ENCODE measurements around the gene SLC35G2. TPM values are rescaled to one million over a fixed set of nuclear protein-coding genes. Genes with fewer than 3 reads are reported as not detected.

SLC35G2 gene
- total and polyA plus RNA-seq, 2 of the 4 experiments (the other 2 are of a cell fraction): 6.6 to 7.0 TPM

DNA sequence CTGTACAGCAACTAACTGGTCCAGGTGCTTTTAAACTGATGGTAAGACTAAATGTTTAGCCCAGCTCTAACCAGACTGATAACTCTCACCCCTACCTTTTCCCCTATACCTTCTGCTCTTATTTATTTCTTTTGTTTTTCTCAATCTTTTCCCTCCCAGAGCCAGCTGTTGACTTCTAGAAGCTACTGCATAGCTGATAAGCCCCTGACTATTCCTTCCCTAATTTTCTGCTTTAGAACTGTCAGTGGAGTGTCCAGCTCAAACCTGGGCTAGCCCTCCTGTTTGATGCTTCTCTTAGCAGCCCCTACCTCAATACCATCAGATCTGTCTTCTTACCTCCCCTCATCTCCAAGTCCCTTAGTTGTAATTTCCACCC, 20.6 kb downstream of the SLC35G2 start:
- Histone ChIP-seq H2AFZ (replicated peaks; ENCODE audit: low read length, poor library complexity) (no peak overlapping the region), H3K9me3 (ENCODE audit: control insufficient read depth, insufficient read depth, low read length) (no peaks in the 10 kb centered on the region), H2BK20ac (ENCODE audit: low read depth, low read length) (no peak overlapping the region; the same call in 1 of the 2 replicates), H3K56ac (ENCODE audit: extremely low read depth, insufficient read depth, low read length) (no peak overlapping the region), H3K27ac (ENCODE audit: insufficient read depth, low read length) (no peak overlapping the region), H2BK15ac (ENCODE audit: low read depth, low read length) (no peak overlapping the region), H4K8ac (ENCODE audit: low read depth in 2 of 2, low read length in 2 of 2) (0 out of 4 replicates have a peak overlapping the region, but pooled peaks of 1 of the 2 experiments have one; percentile 15), H3K14ac (replicated peaks; ENCODE audit: low read depth, low read length) (peak overlapping the region; percentile 31; the same call in 1 of the 2 replicates), H3K79me1 (ENCODE audit: low read depth in 1 of 2, low read length in 2 of 2) (peaks cover 28 to 47% of the 10 kb centered on the region in 2 experiments), H3K18ac (ENCODE audit: low read depth, low read length) (peak overlapping the region; percentile 70; the same call in 1 of the 2 replicates), H2BK5ac (ENCODE audit: low read depth, low read length, poor library complexity, severe bottlenecking) (peak overlapping the region; percentile 19), H4K20me1 (ENCODE audit: insufficient read depth, low read length) (no peaks in the 10 kb centered on the region), H3K36me3 (ENCODE audit: control insufficient read depth, insufficient read depth, low read length) (no peaks in the 10 kb centered on the region), H3K27me3 (ENCODE audit: control insufficient read depth, insufficient read depth, low read length) (no peaks in the 10 kb centered on the region), H3K4me2 (ENCODE audit: low read depth, low read length) (no peak overlapping the region), H2BK120ac (ENCODE audit: low read depth, low read length) (peak overlapping the region; percentile 5; the same call in 1 of the 2 replicates), H3K4me3 (ENCODE audit: insufficient read depth, low read depth, low read length) (no peak overlapping the region), H4K91ac (ENCODE audit: insufficient read depth, low read depth, low read length) (no peak overlapping the region), H2AK5ac (ENCODE audit: low read depth, low read length) (peak overlapping the region; percentile 23; the same call in 1 of the 2 replicates), H4K5ac (ENCODE audit: low read depth, low read length) (peak overlapping the region; percentile 68; the same call in 1 of the 2 replicates), H2AK9ac (replicated peaks; ENCODE audit: low read depth, low read length, poor library complexity) (no peak overlapping the region), H3K9ac (ENCODE audit: low read depth, low read length) (no peak overlapping the region), H3K23ac (ENCODE audit: low read depth, low read length) (peak overlapping the region; percentile 39; the same call in 1 of the 2 replicates), H3K4ac (ENCODE audit: low read depth, low read length) (peak overlapping the region; percentile 34; the same call in 1 of the 2 replicates), H3K4me1 (ENCODE audit: control insufficient read depth, insufficient read depth, low read length) (peaks cover 20% of the 10 kb centered on the region), H3K9me1 (ENCODE audit: insufficient read depth, low read length) (peaks cover 6% of the 10 kb centered on the region; the same call in 1 of the 2 replicates)
- ATAC-seq (ENCODE audit: low read depth) (no peak), DNase-seq (no peak)
- no TSS peak for BruUV-seq (replicated peaks)
- TF ChIP-seq SMC3 (IDR thresholded peaks at IDR 0.05; ENCODE audit: low read depth, low read length): no peak
- TF ChIP-seq, protein P1, sequence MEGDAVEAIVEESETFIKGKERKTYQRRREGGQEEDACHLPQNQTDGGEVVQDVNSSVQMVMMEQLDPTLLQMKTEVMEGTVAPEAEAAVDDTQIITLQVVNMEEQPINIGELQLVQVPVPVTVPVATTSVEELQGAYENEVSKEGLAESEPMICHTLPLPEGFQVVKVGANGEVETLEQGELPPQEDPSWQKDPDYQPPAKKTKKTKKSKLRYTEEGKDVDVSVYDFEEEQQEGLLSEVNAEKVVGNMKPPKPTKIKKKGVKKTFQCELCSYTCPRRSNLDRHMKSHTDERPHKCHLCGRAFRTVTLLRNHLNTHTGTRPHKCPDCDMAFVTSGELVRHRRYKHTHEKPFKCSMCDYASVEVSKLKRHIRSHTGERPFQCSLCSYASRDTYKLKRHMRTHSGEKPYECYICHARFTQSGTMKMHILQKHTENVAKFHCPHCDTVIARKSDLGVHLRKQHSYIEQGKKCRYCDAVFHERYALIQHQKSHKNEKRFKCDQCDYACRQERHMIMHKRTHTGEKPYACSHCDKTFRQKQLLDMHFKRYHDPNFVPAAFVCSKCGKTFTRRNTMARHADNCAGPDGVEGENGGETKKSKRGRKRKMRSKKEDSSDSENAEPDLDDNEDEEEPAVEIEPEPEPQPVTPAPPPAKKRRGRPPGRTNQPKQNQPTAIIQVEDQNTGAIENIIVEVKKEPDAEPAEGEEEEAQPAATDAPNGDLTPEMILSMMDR (conservative IDR thresholded peaks at IDR 0.05; ENCODE audit: low read depth, low read length): no peak
- TF ChIP-seq CHD1 (IDR thresholded peaks at IDR 0.05; ENCODE audit: low read depth, low read length): no peak
- TF ChIP-seq RCOR1 (IDR thresholded peaks at IDR 0.05; ENCODE audit: insufficient replicate concordance, low read length): no peak
- no peak for TF ChIP-seq BHLHE40 (IDR thresholded peaks at IDR 0.05; ENCODE audit: low read depth, low read length)
- no peak for TF ChIP-seq ELK1 (IDR thresholded peaks at IDR 0.05; ENCODE audit: borderline replicate concordance, low read depth, low read length)
- TF ChIP-seq MAFK (IDR thresholded peaks at IDR 0.05; ENCODE audit: low read depth, low read length): no peak
- TF ChIP-seq RAD21 (IDR thresholded peaks at IDR 0.05; ENCODE audit: low read length): no peak
- TF ChIP-seq NFE2L2 (IDR thresholded peaks at IDR 0.05; ENCODE audit: low read depth, low read length): no peak
- in situ Hi-C loops (cut with MboI; ENCODE audit: low sequenced_read_pairs): no loop called here
- ChIA-PET CTCF (interaction anchor here (0.7 to 1.0 kb wide), 2 partner anchors 52 to 118 kb away, joined by 3 to 4 read pairs; partner anchors contain the start of gene IL20RB), POLR2A (ENCODE audit: unreplicated experiment) (no interaction called here)
- intact Hi-C loops (cut with micrococcal nuclease): no loop called here
- dilution Hi-C loops (cut with HindIII; ENCODE audit: low sequenced_read_pairs, unreplicated experiment): no loop called here

All from IMR-90 (cell line).